ENCODE results near the gene ANXA2.
A peak's percentile ranks its signal among the peaks of the same experiment; 100 is the strongest.
"Not testable (repeated sequence)": the region's sequence is repeated elsewhere in the genome, so short reads cannot be mapped to it uniquely, and the experiment has no call there.

ANXA2 gene

DNA sequence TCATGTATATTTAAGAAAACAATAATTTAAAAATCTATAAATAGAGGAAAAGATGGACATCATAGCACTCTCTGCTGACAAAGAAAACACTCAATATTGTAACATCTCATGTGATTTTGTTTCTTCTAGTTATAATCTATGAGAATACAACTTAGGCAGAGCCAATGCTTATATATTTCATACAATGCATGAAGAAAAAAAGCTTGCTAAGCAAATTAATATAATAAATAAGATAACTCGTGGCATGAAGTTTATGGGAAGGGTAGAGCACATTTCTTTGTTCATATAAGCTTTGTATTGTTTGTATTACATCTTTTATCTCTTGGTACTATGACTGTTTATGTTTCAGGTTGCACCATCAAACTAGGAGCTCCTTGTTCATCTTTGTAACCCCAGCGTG, 7.6 kb upstream of the ANXA2 start:
- H4K20me1 ChIP-seq (ENCODE audit: insufficient read depth, low read length) = no peaks in the 10 kb centered on the region

DNA sequence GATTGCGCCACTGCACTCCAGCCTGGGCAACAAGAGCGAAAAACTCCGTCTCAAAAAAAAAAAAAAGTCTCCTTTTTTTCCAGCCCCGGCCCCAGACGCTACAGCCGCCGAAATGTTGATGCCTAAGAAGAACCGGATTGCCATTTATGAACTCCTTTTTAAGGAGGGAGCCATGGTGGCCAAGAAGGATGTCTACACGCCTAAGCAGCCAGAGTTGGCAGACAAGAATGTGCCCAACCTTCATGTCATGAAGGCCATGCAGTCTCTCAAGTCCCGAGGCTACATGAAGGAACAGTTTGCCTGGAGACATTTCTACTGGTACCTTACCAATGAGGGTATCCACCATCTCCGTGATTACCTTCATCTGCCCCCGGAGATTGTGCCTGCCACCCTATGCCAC, 6.6 kb upstream of the ANXA2 start:
- H3K4me3 ChIP-seq (ENCODE audit: low read length); H3K9me3 ChIP-seq (ENCODE audit: insufficient read depth, low read length); H3K79me2 ChIP-seq (ENCODE audit: low read length); H2AFZ ChIP-seq (ENCODE audit: low read depth, low read length); H3K36me3 ChIP-seq (replicated peaks; ENCODE audit: low read depth, low read length); H3K9ac ChIP-seq (ENCODE audit: low read length); H3K4me2 ChIP-seq (ENCODE audit: low read length); H4K20me1 ChIP-seq (ENCODE audit: insufficient read depth, low read length); H3K27ac ChIP-seq (ENCODE audit: low read length); H3K27me3 ChIP-seq (ENCODE audit: low read depth, low read length): not testable (repeated sequence)
- peaks cover 11% of the 10 kb centered on the region for H3K4me1 ChIP-seq (ENCODE audit: low read length)

More for the DNA sequence above, 7.6 kb upstream of the ANXA2 start:
- no peaks in the 10 kb centered on the region for H3K79me2 ChIP-seq (ENCODE audit: low read length)
- H2AFZ ChIP-seq (ENCODE audit: low read depth, low read length) = no peak overlapping the region
- no peaks in the 10 kb centered on the region for H3K27me3 ChIP-seq (ENCODE audit: low read depth, low read length)
- H3K9me3 ChIP-seq (ENCODE audit: insufficient read depth, low read length) = no peaks in the 10 kb centered on the region
- H3K36me3 ChIP-seq (replicated peaks; ENCODE audit: low read depth, low read length) = no peaks in the 10 kb centered on the region
- peaks cover 10% of the 10 kb centered on the region for H3K4me1 ChIP-seq (ENCODE audit: low read length)
- H3K4me3 ChIP-seq (ENCODE audit: low read length) = no peak overlapping the region
- H3K27ac ChIP-seq (ENCODE audit: low read length) = no peak overlapping the region
- no peak overlapping the region for H3K9ac ChIP-seq (ENCODE audit: low read length)
- TF ChIP-seq EZH2phosphoT487 (IDR thresholded peaks at IDR 0.05; ENCODE audit: low read depth) = no peak
- H3K4me2 ChIP-seq (ENCODE audit: low read length) = no peak overlapping the region

DNA sequence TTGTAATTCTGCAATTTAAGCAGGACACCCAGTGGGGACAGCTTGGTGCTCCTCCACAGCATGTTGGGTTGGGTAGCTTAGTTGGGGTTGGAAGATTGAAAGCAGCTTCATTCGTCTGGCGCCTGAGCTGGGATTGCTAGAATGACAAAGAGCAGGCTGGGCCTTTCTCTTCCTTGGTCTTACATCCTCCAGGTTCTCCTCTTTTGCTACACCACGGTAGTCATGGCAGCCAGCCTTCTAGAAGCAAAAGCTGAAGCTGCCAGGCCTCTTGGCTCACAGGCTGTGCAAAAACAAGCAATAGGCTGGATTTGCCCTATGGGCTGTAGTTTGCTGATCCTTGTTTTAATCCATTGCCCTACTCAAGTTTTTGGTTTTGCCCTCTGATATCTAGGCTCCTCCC, 3.2 kb upstream of the ANXA2 start:
- H3K4me3 ChIP-seq (ENCODE audit: low read length) = no peak overlapping the region
- no peaks in the 10 kb centered on the region for H3K9me3 ChIP-seq (ENCODE audit: insufficient read depth, low read length)
- H3K27ac ChIP-seq (ENCODE audit: low read length) = no peak overlapping the region
- H4K20me1 ChIP-seq (ENCODE audit: insufficient read depth, low read length) = peaks cover 9% of the 10 kb centered on the region
- H3K79me2 ChIP-seq (ENCODE audit: low read length) = peaks cover 18% of the 10 kb centered on the region
- peaks cover 9% of the 10 kb centered on the region for H3K36me3 ChIP-seq (replicated peaks; ENCODE audit: low read depth, low read length)
- TF ChIP-seq, protein P1, sequence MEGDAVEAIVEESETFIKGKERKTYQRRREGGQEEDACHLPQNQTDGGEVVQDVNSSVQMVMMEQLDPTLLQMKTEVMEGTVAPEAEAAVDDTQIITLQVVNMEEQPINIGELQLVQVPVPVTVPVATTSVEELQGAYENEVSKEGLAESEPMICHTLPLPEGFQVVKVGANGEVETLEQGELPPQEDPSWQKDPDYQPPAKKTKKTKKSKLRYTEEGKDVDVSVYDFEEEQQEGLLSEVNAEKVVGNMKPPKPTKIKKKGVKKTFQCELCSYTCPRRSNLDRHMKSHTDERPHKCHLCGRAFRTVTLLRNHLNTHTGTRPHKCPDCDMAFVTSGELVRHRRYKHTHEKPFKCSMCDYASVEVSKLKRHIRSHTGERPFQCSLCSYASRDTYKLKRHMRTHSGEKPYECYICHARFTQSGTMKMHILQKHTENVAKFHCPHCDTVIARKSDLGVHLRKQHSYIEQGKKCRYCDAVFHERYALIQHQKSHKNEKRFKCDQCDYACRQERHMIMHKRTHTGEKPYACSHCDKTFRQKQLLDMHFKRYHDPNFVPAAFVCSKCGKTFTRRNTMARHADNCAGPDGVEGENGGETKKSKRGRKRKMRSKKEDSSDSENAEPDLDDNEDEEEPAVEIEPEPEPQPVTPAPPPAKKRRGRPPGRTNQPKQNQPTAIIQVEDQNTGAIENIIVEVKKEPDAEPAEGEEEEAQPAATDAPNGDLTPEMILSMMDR (IDR thresholded peaks at IDR 0.05; ENCODE audit: low read depth, low read length) = no peak
- no peak for TF ChIP-seq EZH2phosphoT487 (IDR thresholded peaks at IDR 0.05; ENCODE audit: low read depth)
- no peaks in the 10 kb centered on the region for H3K27me3 ChIP-seq (ENCODE audit: low read depth, low read length)
- H2AFZ ChIP-seq (ENCODE audit: low read depth, low read length) = no peak overlapping the region
- H3K4me1 ChIP-seq (ENCODE audit: low read length) = peaks cover 10% of the 10 kb centered on the region
- H3K4me2 ChIP-seq (ENCODE audit: low read length) = no peak overlapping the region
- no peak overlapping the region for H3K9ac ChIP-seq (ENCODE audit: low read length)

DNA sequence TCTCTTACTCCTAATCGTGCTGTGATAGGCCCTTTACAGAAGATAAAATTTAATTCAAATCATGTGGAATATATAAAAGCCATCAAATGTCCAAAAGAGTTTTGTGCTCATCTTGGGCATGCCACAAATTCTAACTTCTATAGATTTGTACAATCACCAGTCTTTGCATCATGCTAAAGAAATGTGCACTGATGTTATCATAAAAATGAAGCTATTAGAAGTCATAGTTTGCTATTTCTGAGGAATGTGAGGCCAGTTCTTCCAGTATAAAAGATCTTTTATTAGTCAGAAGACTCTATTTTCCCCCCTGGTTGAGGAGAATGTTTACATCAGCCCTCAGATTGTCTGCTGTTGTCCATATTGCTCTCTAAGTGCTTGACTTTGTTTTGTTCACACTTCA, 2.1 kb upstream of the ANXA2 start:
- Histone ChIP-seq H3K4me1 (ENCODE audit: low read length) (peaks cover 10% of the 10 kb centered on the region), H3K4me2 (ENCODE audit: low read length) (no peak overlapping the region), H3K27ac (ENCODE audit: low read length) (no peak overlapping the region), H4K20me1 (ENCODE audit: insufficient read depth, low read length) (peaks cover 9% of the 10 kb centered on the region), H3K4me3 (ENCODE audit: low read length) (no peak overlapping the region), H3K36me3 (replicated peaks; ENCODE audit: low read depth, low read length) (peaks cover 17% of the 10 kb centered on the region), H3K9me3 (ENCODE audit: insufficient read depth, low read length) (no peaks in the 10 kb centered on the region), H3K27me3 (ENCODE audit: low read depth, low read length) (no peaks in the 10 kb centered on the region), H3K9ac (ENCODE audit: low read length) (no peak overlapping the region), H3K79me2 (ENCODE audit: low read length) (peaks cover 25% of the 10 kb centered on the region), H2AFZ (ENCODE audit: low read depth, low read length) (no peak overlapping the region)
- TF ChIP-seq, protein P1 (IDR thresholded peaks at IDR 0.05; ENCODE audit: low read depth, low read length) = no peak
- no peak for TF ChIP-seq EZH2phosphoT487 (IDR thresholded peaks at IDR 0.05; ENCODE audit: low read depth)

DNA sequence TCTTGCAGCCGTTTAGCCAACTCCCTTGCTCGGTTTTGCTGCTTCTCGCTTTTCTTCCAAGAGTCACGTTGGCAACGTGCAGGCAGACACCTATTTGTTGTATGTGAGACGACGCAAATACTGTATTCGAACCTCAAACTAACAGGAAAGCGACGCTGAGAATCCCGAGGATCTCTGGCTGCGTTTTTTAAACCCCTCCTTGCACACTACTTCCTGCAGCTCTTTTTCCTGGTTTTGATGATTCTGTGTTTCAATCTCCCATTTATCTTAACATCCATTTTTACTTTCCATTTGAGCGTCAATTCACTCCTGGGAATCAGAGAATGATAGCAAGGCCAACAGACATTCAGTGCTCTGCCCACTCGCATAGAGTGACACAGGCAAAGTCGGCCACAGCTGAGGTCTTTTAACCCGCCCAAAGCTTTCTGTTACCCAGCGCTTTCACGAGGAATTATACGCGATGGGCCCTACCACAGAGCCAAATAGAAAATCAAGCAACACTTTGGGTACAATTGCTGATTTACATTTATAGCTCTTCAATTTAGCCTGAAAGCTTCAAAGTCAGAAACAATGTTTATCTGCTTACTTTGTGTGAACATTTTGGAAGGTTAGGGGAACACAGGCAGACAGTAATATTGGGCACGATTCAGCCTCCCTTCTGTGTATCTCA, 1.6 kb upstream of the ANXA2 start:
- H3K36me3 ChIP-seq (replicated peaks; ENCODE audit: low read depth, low read length) = peaks cover 20% of the 10 kb centered on the region
- peaks cover 10% of the 10 kb centered on the region for H3K4me1 ChIP-seq (ENCODE audit: low read length)
- H3K27ac ChIP-seq (ENCODE audit: low read length) = no peak overlapping the region
- H3K27me3 ChIP-seq (ENCODE audit: low read depth, low read length) = no peaks in the 10 kb centered on the region
- H3K4me3 ChIP-seq (ENCODE audit: low read length) = peak overlapping the region; percentile 82
- H3K4me2 ChIP-seq (ENCODE audit: low read length) = peak overlapping the region; percentile 90
- peak overlapping the region; percentile 95 for H3K9ac ChIP-seq (ENCODE audit: low read length)
- no peak for TF ChIP-seq EZH2phosphoT487 (IDR thresholded peaks at IDR 0.05; ENCODE audit: low read depth)
- TF ChIP-seq, protein P1 (IDR thresholded peaks at IDR 0.05; ENCODE audit: low read depth, low read length) = no peak
- peak overlapping the region; percentile 97 for H2AFZ ChIP-seq (ENCODE audit: low read depth, low read length)
- no peaks in the 10 kb centered on the region for H3K9me3 ChIP-seq (ENCODE audit: insufficient read depth, low read length)
- H4K20me1 ChIP-seq (ENCODE audit: insufficient read depth, low read length) = peaks cover 9% of the 10 kb centered on the region
- peaks cover 29% of the 10 kb centered on the region for H3K79me2 ChIP-seq (ENCODE audit: low read length)

All from OCI-LY3 (cell line).